Hepatocyte (in vitro differentiated cells): ENCODE results near the gene NPEPL1. TPM values are rescaled to one million over a fixed set of nuclear protein-coding genes. Genes with fewer than 3 reads are reported as not detected.

Experiments used
- DNase-seq: peaks from one replicate; pipeline ENCODE4 v3.0.0-alpha.2; 2016; ENCODE audit warnings: low spot score
- H2AFZ ChIP-seq: fragments of 200-600 bp; sonication (generic); 2 replicates; pipeline ENCODE4 v1.6.0; 2016; ENCODE audit warnings: antibody characterized with exemption, mild to moderate bottlenecking
- H3K27ac ChIP-seq: fragments of 200-600 bp; sonication (generic); 2 replicates; pipeline ENCODE4 v1.5.1; 2016; ENCODE audit warnings: mild to moderate bottlenecking
- H3K27me3 ChIP-seq: fragments of 200-600 bp; sonication (generic); 2 replicates; pipeline ENCODE4 v1.6.1; 2016
- H3K36me3 ChIP-seq: fragments of 200-600 bp; sonication (generic); replicated peaks from 2 replicates; pipeline ENCODE4 v1.5.1; 2016; ENCODE audit warnings: low read depth; ENCODE audit not compliant: insufficient read depth
- H3K4me1 ChIP-seq: fragments of 200-600 bp; sonication (generic); 2 replicates; pipeline ENCODE4 v1.5.1; 2016; ENCODE audit warnings: mild to moderate bottlenecking, moderate library complexity; ENCODE audit not compliant: insufficient read depth
- H3K4me2 ChIP-seq: fragments of 200-600 bp; sonication (generic); 2 replicates; pipeline ENCODE4 v1.6.0; 2016
- H3K4me3 ChIP-seq: fragments of 200-600 bp; sonication (generic); 2 replicates; pipeline ENCODE4 v1.5.1; 2016; ENCODE audit warnings: mild to moderate bottlenecking
- H3K79me2 ChIP-seq: fragments of 200-600 bp; sonication (generic); 2 replicates; pipeline ENCODE4 v1.6.0; 2017; ENCODE audit warnings: mild to moderate bottlenecking
- H3K9me2 ChIP-seq: fragments of 200-600 bp; sonication (generic); replicated peaks from 2 replicates; pipeline ENCODE4 v1.6.0; 2017; ENCODE audit warnings: mild to moderate bottlenecking; ENCODE audit not compliant: insufficient read depth
- H3K9me3 ChIP-seq: fragments of 200-600 bp; sonication (generic); 2 replicates; pipeline ENCODE4 v1.5.1; 2016; ENCODE audit warnings: low read depth, mild to moderate bottlenecking
- H4K20me1 ChIP-seq: fragments of 200-600 bp; sonication (generic); 2 replicates; pipeline ENCODE4 v1.6.0; 2016; ENCODE audit warnings: mild to moderate bottlenecking; ENCODE audit not compliant: insufficient read depth, poor library complexity, severe bottlenecking
- EZH2 ChIP-seq: fragments of 200-600 bp; sonication (generic); IDR thresholded peaks from 2 replicates; pipeline ENCODE4 v1.6.1; 2016; ENCODE audit warnings: antibody characterized with exemption, mild to moderate bottlenecking, borderline replicate concordance
- EZH2phosphoT487 ChIP-seq: fragments of 200-600 bp; sonication (generic); IDR thresholded peaks from one replicate; pipeline ENCODE4 v1.6.1; 2018; ENCODE audit warnings: antibody characterized with exemption, mild to moderate bottlenecking, low read depth, moderate library complexity; ENCODE audit not compliant: unreplicated experiment, severe bottlenecking
- WGBS: methylation state at CpG from one replicate; pipeline ENCODE4 v1.1.6; 2016; ENCODE audit warnings: low lambda C conversion rate; ENCODE audit errors: missing lambda C conversion rate; 5-methylcytosine and 5-hydroxymethylcytosine counted together
- polyA plus RNA-seq: library from polyadenylated mRNA; unstranded; fragments of >200 nt; fragmentation: Nextera tagmentation; extraction: Ambion mirVana; gene quantifications from 2 replicates; pipeline ENCODE4 v1.2.1, GENCODE V29; 2016
- total RNA-seq: library from RNA; depleted of rRNA; stranded (reverse); fragments of >200 nt; gene quantifications from 2 replicates; pipeline ENCODE4 v1.2.3, GENCODE V29; 2014
- TF ChIP-seq, protein P1 (sequence below): fragments of 200-600 bp; sonication (generic); IDR thresholded peaks from 2 replicates; pipeline ENCODE4 v1.5.1; 2016; ENCODE audit warnings: antibody characterized with exemption, mild to moderate bottlenecking; ENCODE audit not compliant: poor library complexity

Gene NPEPL1
- total and polyA plus RNA-seq, 2 experiments from 2014 or later: 15.2 to 42.3 TPM

DNA sequence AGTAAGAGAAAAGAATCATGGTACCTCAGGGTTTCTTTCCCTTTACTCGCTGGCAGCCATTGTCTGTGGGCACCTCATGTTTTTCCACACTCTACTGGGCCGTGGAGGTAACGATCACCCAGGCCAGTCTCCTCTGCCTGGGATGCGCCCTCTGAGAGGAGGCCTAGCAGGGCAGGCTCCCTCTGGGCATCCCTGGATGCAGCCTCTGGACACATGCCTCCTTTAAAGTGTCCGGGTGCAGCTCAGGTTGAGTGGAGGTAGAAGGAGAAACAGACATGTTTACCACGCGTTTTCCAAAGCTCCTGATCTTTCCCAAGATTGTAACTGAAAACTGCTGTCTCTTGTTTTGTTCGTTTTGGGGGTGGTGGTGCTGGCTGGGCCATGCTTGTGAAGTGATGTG lies 13.8 kb upstream of the NPEPL1 start:
- H3K27ac ChIP-seq: no peak overlapping the region
- no peaks in the 10 kb centered on the region for H3K79me2 ChIP-seq
- H3K4me2 ChIP-seq: no peak overlapping the region
- H3K4me3 ChIP-seq: no peak overlapping the region
- 89% methylated on average over 8 of the region's 8 CpGs for WGBS
- H2AFZ ChIP-seq: no peak overlapping the region
- H3K9me3 ChIP-seq: no peaks in the 10 kb centered on the region
- DNase-seq: no peak
- no peaks in the 10 kb centered on the region for H3K36me3 ChIP-seq
- peaks cover 11% of the 10 kb centered on the region for H4K20me1 ChIP-seq
- no peaks in the 10 kb centered on the region for H3K27me3 ChIP-seq
- TF ChIP-seq EZH2 (no peak), EZH2phosphoT487 (no peak)
- TF ChIP-seq, protein P1, sequence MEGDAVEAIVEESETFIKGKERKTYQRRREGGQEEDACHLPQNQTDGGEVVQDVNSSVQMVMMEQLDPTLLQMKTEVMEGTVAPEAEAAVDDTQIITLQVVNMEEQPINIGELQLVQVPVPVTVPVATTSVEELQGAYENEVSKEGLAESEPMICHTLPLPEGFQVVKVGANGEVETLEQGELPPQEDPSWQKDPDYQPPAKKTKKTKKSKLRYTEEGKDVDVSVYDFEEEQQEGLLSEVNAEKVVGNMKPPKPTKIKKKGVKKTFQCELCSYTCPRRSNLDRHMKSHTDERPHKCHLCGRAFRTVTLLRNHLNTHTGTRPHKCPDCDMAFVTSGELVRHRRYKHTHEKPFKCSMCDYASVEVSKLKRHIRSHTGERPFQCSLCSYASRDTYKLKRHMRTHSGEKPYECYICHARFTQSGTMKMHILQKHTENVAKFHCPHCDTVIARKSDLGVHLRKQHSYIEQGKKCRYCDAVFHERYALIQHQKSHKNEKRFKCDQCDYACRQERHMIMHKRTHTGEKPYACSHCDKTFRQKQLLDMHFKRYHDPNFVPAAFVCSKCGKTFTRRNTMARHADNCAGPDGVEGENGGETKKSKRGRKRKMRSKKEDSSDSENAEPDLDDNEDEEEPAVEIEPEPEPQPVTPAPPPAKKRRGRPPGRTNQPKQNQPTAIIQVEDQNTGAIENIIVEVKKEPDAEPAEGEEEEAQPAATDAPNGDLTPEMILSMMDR: no peak
- no peaks in the 10 kb centered on the region for H3K9me2 ChIP-seq
- no peaks in the 10 kb centered on the region for H3K4me1 ChIP-seq

DNA sequence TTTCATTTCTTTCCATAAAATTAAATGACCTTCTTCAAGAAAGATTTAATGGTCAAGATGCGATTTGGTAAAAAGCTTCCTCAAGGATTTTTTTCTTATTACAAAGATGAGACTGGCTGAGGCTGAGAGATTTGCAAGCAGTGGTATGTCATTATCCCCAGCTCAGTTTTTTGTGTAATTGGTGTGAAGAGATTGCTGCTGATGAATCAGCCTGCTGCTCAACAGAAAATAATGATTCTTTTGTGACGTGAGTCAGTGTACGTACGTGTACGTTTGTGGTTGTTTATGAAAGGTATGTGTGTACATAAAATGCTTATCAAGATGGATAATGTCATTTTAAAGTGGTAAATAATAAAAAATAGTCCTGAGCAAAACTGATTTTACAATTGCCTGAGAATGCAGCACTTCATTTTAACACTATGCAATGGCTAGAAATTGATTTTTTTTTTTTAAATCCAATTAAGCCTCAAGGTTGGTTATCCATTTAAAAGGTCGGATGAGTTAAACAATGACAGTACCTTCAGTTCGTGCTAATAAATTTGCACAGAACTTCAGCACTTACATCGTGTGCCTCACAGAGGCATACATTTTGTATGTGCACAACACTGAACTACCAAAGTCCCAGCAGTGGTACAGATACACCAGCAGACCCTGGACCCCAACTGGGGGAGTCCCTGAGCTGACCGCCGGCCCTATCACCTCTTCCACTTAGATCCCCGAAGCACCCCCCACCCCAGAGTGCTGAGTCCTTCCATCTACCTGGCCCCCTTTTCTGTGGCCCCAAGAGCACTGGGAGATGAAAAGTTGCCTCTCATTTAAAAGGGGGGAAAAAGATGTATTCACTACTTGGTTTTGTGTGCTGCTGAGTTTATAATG lies 9.7 kb upstream of the NPEPL1 start:
- H3K27ac ChIP-seq: no peak overlapping the region
- peaks cover 4% of the 10 kb centered on the region for H4K20me1 ChIP-seq
- no peaks in the 10 kb centered on the region for H3K9me2 ChIP-seq
- no peak overlapping the region for H2AFZ ChIP-seq
- no peaks in the 10 kb centered on the region for H3K4me1 ChIP-seq
- H3K4me3 ChIP-seq: no peak overlapping the region
- no peaks in the 10 kb centered on the region for H3K9me3 ChIP-seq
- no peak overlapping the region for H3K4me2 ChIP-seq
- TF ChIP-seq, protein P1: no peak
- TF ChIP-seq EZH2phosphoT487 (no peak), EZH2 (no peak)
- no peaks in the 10 kb centered on the region for H3K79me2 ChIP-seq
- WGBS: 88% methylated on average over 11 of the region's 11 CpGs
- DNase-seq: no peak
- no peaks in the 10 kb centered on the region for H3K36me3 ChIP-seq
- H3K27me3 ChIP-seq: no peaks in the 10 kb centered on the region

DNA sequence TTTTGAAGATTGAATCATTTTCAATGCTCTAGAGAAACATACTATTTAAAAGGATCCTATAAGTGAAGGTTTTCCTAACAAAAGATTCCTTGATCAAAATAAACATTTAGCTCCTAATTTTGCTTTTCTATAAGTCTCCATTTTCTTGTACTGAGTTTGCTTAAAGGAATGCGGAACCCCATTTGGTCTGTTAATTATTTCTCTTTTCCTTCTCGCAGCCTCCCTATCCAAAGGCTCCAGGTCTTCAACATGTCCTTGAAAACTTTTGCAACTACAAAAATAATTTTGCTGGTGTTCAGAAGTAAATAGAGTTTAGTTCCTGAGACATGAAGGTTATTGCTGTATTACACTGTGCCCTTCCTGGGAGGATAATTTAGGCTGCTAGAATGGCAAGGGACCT lies 8.3 kb upstream of the NPEPL1 start:
- Histone ChIP-seq H3K4me2 (no peak overlapping the region), H3K9me2 (no peaks in the 10 kb centered on the region), H3K79me2 (no peaks in the 10 kb centered on the region), H3K9me3 (no peaks in the 10 kb centered on the region), H3K36me3 (no peaks in the 10 kb centered on the region), H3K4me3 (no peak overlapping the region), H3K27ac (no peak overlapping the region), H2AFZ (no peak overlapping the region), H4K20me1 (no peaks in the 10 kb centered on the region), H3K4me1 (peaks cover 7% of the 10 kb centered on the region), H3K27me3 (no peaks in the 10 kb centered on the region)
- WGBS: 96% methylated on average over 2 of the region's 2 CpGs
- no peak for TF ChIP-seq EZH2phosphoT487
- no peak for DNase-seq

DNA sequence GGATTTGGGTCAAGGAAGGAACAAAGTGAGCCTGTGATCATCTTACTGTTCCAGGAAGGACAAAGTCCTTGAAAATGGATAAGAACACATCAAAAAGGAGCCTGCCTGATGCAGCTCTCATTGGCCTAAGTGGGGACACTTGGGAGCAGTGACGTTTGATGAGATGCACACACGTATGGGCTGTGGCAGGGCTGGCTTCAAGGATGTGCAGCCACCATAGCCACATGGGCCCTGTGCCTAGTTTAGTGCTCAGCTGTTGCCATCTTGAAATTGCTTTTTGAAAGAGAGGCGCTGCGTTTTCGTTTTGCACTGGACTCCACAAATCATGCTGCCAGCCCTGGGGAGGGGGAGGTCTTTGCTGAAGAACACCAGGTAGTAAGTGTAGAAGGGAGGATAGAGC lies 6.6 kb upstream of the NPEPL1 start:
- no peak for DNase-seq
- Histone ChIP-seq H3K9me2 (no peaks in the 10 kb centered on the region), H3K4me3 (no peak overlapping the region), H2AFZ (no peak overlapping the region), H3K79me2 (no peaks in the 10 kb centered on the region), H3K4me2 (no peak overlapping the region), H3K27ac (no peak overlapping the region), H4K20me1 (no peaks in the 10 kb centered on the region), H3K4me1 (peaks cover 13% of the 10 kb centered on the region), H3K9me3 (no peaks in the 10 kb centered on the region), H3K36me3 (no peaks in the 10 kb centered on the region), H3K27me3 (no peaks in the 10 kb centered on the region)
- 93% methylated on average over 5 of the region's 5 CpGs for WGBS
- TF ChIP-seq EZH2phosphoT487 (no peak), EZH2 (no peak)
- TF ChIP-seq, protein P1: no peak
